Lung (tissue), 12 donors: ENCODE data around the gene SSC5D. TPM values are rescaled to one million over a fixed set of nuclear protein-coding genes. Genes with fewer than 3 reads are reported as not detected.
A peak's percentile ranks its signal among the peaks of the same experiment; 100 is the strongest.

ENCODE experiments used
- ATAC-seq: fragments of 200-7000 bp; cut with Tn5 transposase; one replicate; pipeline ENCODE4 v1.9.1; 2020; ENCODE audit warnings: moderate number of reproducible peaks; ENCODE audit not compliant: insufficient read depth, low FRiP score
- DNase-seq, 3 donors: peaks; one replicate each; pipeline ENCODE4 v3.0.0-alpha.2; 2013 to 2017
- H3K27ac ChIP-seq, 2 donors: one replicate each; pipeline ENCODE4 v1.5.1; 2013; ENCODE audit warnings: mild to moderate bottlenecking in 2 of 2, moderate library complexity in 2 of 2, control low read depth in 1 of 2, inconsistent platforms in 1 of 2, low read depth in 1 of 2, low read length in 1 of 2
- H3K27me3 ChIP-seq, 3 donors: one replicate each; pipeline ENCODE4 v1.5.1; 2013; ENCODE audit warnings: low read length in 2 of 3; ENCODE audit not compliant: control insufficient read depth in 3 of 3, insufficient read depth in 3 of 3
- H3K36me3 ChIP-seq, 4 donors: one replicate each; pipeline ENCODE4 v1.5.1; 2013; ENCODE audit warnings: low read length in 4 of 4, mild to moderate bottlenecking in 1 of 4, moderate library complexity in 1 of 4; ENCODE audit not compliant: control insufficient read depth in 4 of 4, insufficient read depth in 4 of 4
- H3K4me1 ChIP-seq, 5 donors: one replicate each; pipeline ENCODE4 v1.5.1; 2013; ENCODE audit warnings: low read length in 5 of 5, mild to moderate bottlenecking in 2 of 5, moderate library complexity in 1 of 5; ENCODE audit not compliant: control insufficient read depth in 5 of 5, insufficient read depth in 5 of 5
- H3K4me3 ChIP-seq: one replicate; pipeline ENCODE4 v1.5.1; 2013; ENCODE audit warnings: mild to moderate bottlenecking, control low read depth, moderate library complexity
- H3K9ac ChIP-seq, 2 donors: one replicate each; pipeline ENCODE4 v1.5.1; 2013; ENCODE audit warnings: low read length in 2 of 2, control low read depth in 1 of 2; ENCODE audit not compliant: insufficient read depth in 1 of 2
- H3K9me3 ChIP-seq, 4 donors: one replicate each; pipeline ENCODE4 v1.5.1; 2013; ENCODE audit warnings: low read length in 3 of 4, mild to moderate bottlenecking in 1 of 4, moderate library complexity in 1 of 4; ENCODE audit not compliant: control insufficient read depth in 4 of 4, insufficient read depth in 3 of 4
- WGBS, 2 donors: extraction: QIAGEN DNeasy Blood & Tissue Kit; methylation state at CpG; one replicate each; pipeline ENCODE4 v1.1.7; 2013; 5-methylcytosine and 5-hydroxymethylcytosine counted together
- polyA plus RNA-seq, 2 donors: library from polyadenylated mRNA; stranded (reverse); fragments of 200-250 nt; gene quantifications; one replicate each; pipeline ENCODE4 v1.2.1, GENCODE V29; 2013
- total RNA-seq, 2 donors: library from RNA; depleted of rRNA in 1 of 2; stranded (reverse); fragments of >200 nt in 1 of 2; gene quantifications; one replicate each; pipeline ENCODE4 v1.2.1, GENCODE V29; 2014 to 2021
- TF ChIP-seq, protein P1 (sequence below): IDR thresholded peaks from 2 replicates; pipeline ENCODE4 v1.5.1; 2012; ENCODE audit warnings: mild to moderate bottlenecking; ENCODE audit errors: control extremely low read depth, extremely low read depth
- donor health status: control.
- donor health status: control.
- donor health status: Bipolar disorder and iron deficiency.
- donor health status: healthy.
- donor health status: DM: yes; HTN: yes; CAD: no.

The SSC5D gene
- total and polyA plus RNA-seq, 4 donors: 0.66 to 8.4 (median 4.4) TPM

DNA sequence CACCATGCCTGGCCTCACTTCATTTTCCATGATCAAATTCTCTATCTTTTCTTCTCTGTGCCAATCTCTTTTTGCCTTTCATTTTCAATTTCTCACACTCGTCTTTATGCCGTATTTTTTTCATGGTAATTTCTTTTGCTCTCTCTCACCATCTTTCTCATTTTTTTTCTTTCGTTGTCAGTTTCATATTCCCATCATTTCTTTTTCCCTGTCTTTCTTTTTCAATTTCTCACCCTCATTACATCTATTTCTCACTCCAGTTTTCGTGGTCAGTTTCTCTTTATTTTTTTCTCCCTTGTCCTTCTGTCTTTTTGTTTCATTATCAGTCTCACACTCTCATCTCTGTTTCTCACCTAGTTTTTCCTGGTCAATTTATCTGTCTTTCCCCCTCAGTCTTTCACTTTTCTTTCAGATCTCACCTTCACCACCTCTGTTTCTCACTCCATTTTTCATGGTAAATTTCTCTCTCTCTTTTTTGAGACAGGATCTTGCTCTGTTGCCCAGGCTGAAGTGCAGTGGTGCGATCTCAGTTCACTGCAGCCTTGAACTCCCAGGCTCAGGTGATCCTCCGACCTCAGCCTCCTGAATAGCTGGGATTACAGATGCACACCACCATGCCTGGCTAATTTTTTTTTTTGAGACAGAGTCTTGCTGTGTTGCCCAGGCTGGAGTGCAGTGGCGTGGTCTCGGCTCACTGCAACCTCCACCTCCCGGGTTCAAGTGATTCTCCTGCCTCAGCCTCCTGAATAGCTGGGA lies 14.1 kb downstream of the SSC5D start:
- no peaks in the 10 kb centered on the region for H3K9me3 ChIP-seq
- no peak for ATAC-seq

GRCh38 chr19:55503157-55503501 lies 14.9 kb downstream of the SSC5D start:
- WGBS, 2 donors: 80 to 89% methylated on average over 17 of the region's 17 CpGs
- Histone ChIP-seq H3K36me3 (peaks cover 0 to 2% (median 0%) of the 10 kb centered on the region in 4 donors), H3K4me3 (no peak overlapping the region)

More for the DNA sequence above, 14.1 kb downstream of the SSC5D start:
- no peak for DNase-seq
- Histone ChIP-seq H3K4me3 (no peak overlapping the region), H3K9ac (no peak overlapping the region), H3K27me3 (no peaks in the 10 kb centered on the region), H3K27ac (no peak overlapping the region), H3K4me1 (no peaks in the 10 kb centered on the region), H3K36me3 (peaks cover 0 to 2% (median 0%) of the 10 kb centered on the region in 4 donors)
- TF ChIP-seq, protein P1, sequence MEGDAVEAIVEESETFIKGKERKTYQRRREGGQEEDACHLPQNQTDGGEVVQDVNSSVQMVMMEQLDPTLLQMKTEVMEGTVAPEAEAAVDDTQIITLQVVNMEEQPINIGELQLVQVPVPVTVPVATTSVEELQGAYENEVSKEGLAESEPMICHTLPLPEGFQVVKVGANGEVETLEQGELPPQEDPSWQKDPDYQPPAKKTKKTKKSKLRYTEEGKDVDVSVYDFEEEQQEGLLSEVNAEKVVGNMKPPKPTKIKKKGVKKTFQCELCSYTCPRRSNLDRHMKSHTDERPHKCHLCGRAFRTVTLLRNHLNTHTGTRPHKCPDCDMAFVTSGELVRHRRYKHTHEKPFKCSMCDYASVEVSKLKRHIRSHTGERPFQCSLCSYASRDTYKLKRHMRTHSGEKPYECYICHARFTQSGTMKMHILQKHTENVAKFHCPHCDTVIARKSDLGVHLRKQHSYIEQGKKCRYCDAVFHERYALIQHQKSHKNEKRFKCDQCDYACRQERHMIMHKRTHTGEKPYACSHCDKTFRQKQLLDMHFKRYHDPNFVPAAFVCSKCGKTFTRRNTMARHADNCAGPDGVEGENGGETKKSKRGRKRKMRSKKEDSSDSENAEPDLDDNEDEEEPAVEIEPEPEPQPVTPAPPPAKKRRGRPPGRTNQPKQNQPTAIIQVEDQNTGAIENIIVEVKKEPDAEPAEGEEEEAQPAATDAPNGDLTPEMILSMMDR: no peak
- 93 to 94% methylated on average over 9 of the region's 9 CpGs for WGBS, 2 donors

GRCh38 chr19:55503502-55504251 lies 15.4 kb downstream of the SSC5D start:
- H3K27ac ChIP-seq: peak overlapping the region in 1 of 2 donors; percentile 69
- no peaks in the 10 kb centered on the region for H3K9me3 ChIP-seq
- DNase-seq: peak; percentile 90 to 92 (median 91)
- TF ChIP-seq, protein P1: peak; percentile 94
- peaks cover 0 to 2% (median 0%) of the 10 kb centered on the region in 4 donors for H3K36me3 ChIP-seq
- peak; percentile 95 for ATAC-seq
- H3K4me1 ChIP-seq: no peaks in the 10 kb centered on the region
- peak overlapping the region; percentile 21 for H3K4me3 ChIP-seq
- H3K27me3 ChIP-seq: no peaks in the 10 kb centered on the region
- no peak overlapping the region for H3K9ac ChIP-seq
- WGBS, 2 donors: 10 to 12% methylated on average over 64 of the region's 64 CpGs

More at GRCh38 chr19:55503157-55503501, 14.9 kb downstream of the SSC5D start:
- Histone ChIP-seq H3K27me3 (no peaks in the 10 kb centered on the region), H3K9me3 (no peaks in the 10 kb centered on the region), H3K9ac (no peak overlapping the region), H3K4me1 (no peaks in the 10 kb centered on the region), H3K27ac (no peak overlapping the region)
- ATAC-seq (no peak), DNase-seq (no peak)
- TF ChIP-seq, protein P1: no peak
